WTC11 (cell line): ENCODE data around the gene LRMDA. TPM values are rescaled to one million over a fixed set of nuclear protein-coding genes. Genes with fewer than 3 reads are reported as not detected.

Experiments
- ATAC-seq: fragments of 200-7000 bp; cut with Tn5 transposase; 2 replicates; pipeline ENCODE4 v1.10.0; 2021; ENCODE audit warnings: mild to moderate bottlenecking, moderate library complexity
- CTCF ChIA-PET: fragments of 300-600 bp; sonication (Branson Sonifier 250); formaldehyde crosslinking; loops from one replicate; lab custom pipeline; 2021; ENCODE audit warnings: antibody characterized with exemption; lab: Charles Lee
- POLR2A ChIA-PET: fragments of 350-600 bp; sonication (Branson Sonifier 250); formaldehyde crosslinking; loops from one replicate; lab custom pipeline; 2021; ENCODE audit warnings: antibody characterized with exemption; lab: Charles Lee
- DNase-seq: peaks from one replicate; pipeline ENCODE4 v3.0.0; 2021; ENCODE audit warnings: low spot score
- H3K27ac Mint-ChIP-seq: 2 replicates; pipeline ENCODE4 v1.8.0; 2021; ENCODE audit warnings: mixed read lengths
- H3K27me3 Mint-ChIP-seq: 2 replicates; pipeline ENCODE4 v1.8.0; 2021; ENCODE audit warnings: low read depth, mild to moderate bottlenecking, moderate library complexity, mixed read lengths
- H3K36me3 Mint-ChIP-seq: 2 replicates; pipeline ENCODE4 v1.8.0; 2021; ENCODE audit warnings: mixed read lengths
- H3K4me1 Mint-ChIP-seq: 2 replicates; pipeline ENCODE4 v1.8.0; 2022; ENCODE audit warnings: mixed read lengths
- H3K4me3 Mint-ChIP-seq: 2 replicates; pipeline ENCODE4 v1.8.0; 2021; ENCODE audit warnings: mild to moderate bottlenecking, moderate library complexity, mixed read lengths
- H3K9me3 Mint-ChIP-seq: 2 replicates; pipeline ENCODE4 v1.8.0; 2021; ENCODE audit warnings: mixed read lengths
- AFF4 ChIP-seq: sonication (generic); formaldehyde crosslinking; IDR thresholded peaks from 2 replicates; pipeline ENCODE4 v1.8.1; 2023; ENCODE audit warnings: mild to moderate bottlenecking, missing genetic modification reagents, borderline replicate concordance
- ATF2 ChIP-seq: sonication (generic); formaldehyde crosslinking; IDR thresholded peaks from 2 replicates; pipeline ENCODE4 v1.8.1; 2022; ENCODE audit warnings: low read depth, missing genetic modification reagents, borderline replicate concordance
- CREB1 ChIP-seq: sonication (generic); formaldehyde crosslinking; IDR thresholded peaks from 2 replicates; pipeline ENCODE4 v1.8.0; 2023; ENCODE audit warnings: mild to moderate bottlenecking, missing genetic modification reagents
- CTCF ChIP-seq: fragments of 200-600 bp; IDR thresholded peaks from 2 replicates; pipeline ENCODE4 v1.8.0; 2022; ENCODE audit warnings: antibody characterized with exemption
- ELF4 ChIP-seq: sonication (generic); formaldehyde crosslinking; IDR thresholded peaks from 2 replicates; pipeline ENCODE4 v1.8.1; 2022; ENCODE audit warnings: low read depth, mild to moderate bottlenecking, moderate library complexity, missing genetic modification reagents
- EMX1 ChIP-seq: fragments of 250-450 bp; sonication (Bioruptor Pico); IDR thresholded peaks from 2 replicates; pipeline ENCODE4 v1.8.0; 2021; ENCODE audit warnings: mild to moderate bottlenecking
- GTF2I ChIP-seq: fragments of 250-450 bp; sonication (Bioruptor Pico); conservative IDR thresholded peaks from 2 replicates; pipeline ENCODE4 v1.4.0; 2021; ENCODE audit warnings: mild to moderate bottlenecking
- HMGXB4 ChIP-seq: sonication (generic); formaldehyde crosslinking; IDR thresholded peaks from 2 replicates; pipeline ENCODE4 v1.8.1; 2023; ENCODE audit warnings: mild to moderate bottlenecking, moderate library complexity, missing genetic modification reagents
- NR3C1 ChIP-seq: sonication (generic); formaldehyde crosslinking; conservative IDR thresholded peaks from 2 replicates; pipeline ENCODE4 v1.8.1; 2023; ENCODE audit warnings: low read depth, mild to moderate bottlenecking, missing genetic modification reagents
- SOX15 ChIP-seq: fragments of 250-450 bp; sonication (Bioruptor Pico); IDR thresholded peaks from 2 replicates; pipeline ENCODE4 v1.9.0; 2021; ENCODE audit warnings: mild to moderate bottlenecking
- TCF7 ChIP-seq: sonication (generic); formaldehyde crosslinking; IDR thresholded peaks from 2 replicates; pipeline ENCODE4 v1.8.0; 2022; ENCODE audit warnings: mild to moderate bottlenecking, low read depth, missing genetic modification reagents, moderate library complexity
- TEAD4 ChIP-seq: sonication (generic); formaldehyde crosslinking; IDR thresholded peaks from 2 replicates; pipeline ENCODE4 v1.8.0; 2022; ENCODE audit warnings: mild to moderate bottlenecking, missing genetic modification reagents
- ZNF281 ChIP-seq: sonication (generic); formaldehyde crosslinking; IDR thresholded peaks from 2 replicates; pipeline ENCODE4 v1.8.0; 2023; ENCODE audit warnings: mild to moderate bottlenecking, missing genetic modification reagents
- total RNA-seq: library from RNA; stranded (reverse); gene quantifications from 3 replicates; pipeline ENCODE4 v1.2.3, GENCODE V29; 2021

The LRMDA gene
- total RNA-seq, 1 experiment from 2014 or later: 0.92 TPM

- 0 out of 2 replicates have a peak, but pooled peaks cover 5% of the 10 kb centered on the region for H3K27me3 Mint-ChIP-seq
These were observed 1115.0 kb downstream of the LRMDA start for GRCh38 chr10:76546411-76546810.

GRCh38 chr10:76547352-76547972 lies 1116.0 kb downstream of the LRMDA start:
- peak; percentile 84 for DNase-seq
- no peaks in the 10 kb centered on the region for H3K36me3 Mint-ChIP-seq

More at GRCh38 chr10:76546411-76546810, 1115.0 kb downstream of the LRMDA start:
- H3K4me3 Mint-ChIP-seq: no peak overlapping the region
- H3K36me3 Mint-ChIP-seq: no peaks in the 10 kb centered on the region
- no peak for TF ChIP-seq GTF2I (CRISPR knock-in tag)
- no peak for TF ChIP-seq ELF4
- TF ChIP-seq HMGXB4 (CRISPR knock-in tag): no peak
- TF ChIP-seq NR3C1: no peak
- TF ChIP-seq EMX1 (CRISPR knock-in tag): no peak
- TF ChIP-seq ATF2: no peak
- TF ChIP-seq SOX15 (CRISPR knock-in tag): no peak
- TF ChIP-seq TEAD4 (CRISPR knock-in tag): no peak
- ATAC-seq (no peak), DNase-seq (no peak)
- H3K4me1 Mint-ChIP-seq: 0 out of 2 replicates have a peak, but pooled peaks cover 8% of the 10 kb centered on the region
- POLR2A ChIA-PET: no interaction called here
- no peaks in the 10 kb centered on the region for H3K9me3 Mint-ChIP-seq
- no peak overlapping the region for H3K27ac Mint-ChIP-seq
- CTCF ChIA-PET: interaction anchor here (0.9 to 1.7 kb wide), 2 partner anchors 459 to 510 kb away, joined by 3 to 4 read pairs; no protein-coding TSS in a partner anchor

GRCh38 chr10:76548716-76549115 lies 1117.3 kb downstream of the LRMDA start:
- H3K9me3 Mint-ChIP-seq: no peaks in the 10 kb centered on the region
- ATAC-seq (no peak), DNase-seq (no peak)
- ChIA-PET POLR2A (no interaction called here), CTCF (no interaction called here)
- no peak overlapping the region for H3K4me3 Mint-ChIP-seq
- H3K27ac Mint-ChIP-seq: no peak overlapping the region
- no peaks in the 10 kb centered on the region for H3K36me3 Mint-ChIP-seq
- 0 out of 2 replicates have a peak, but pooled peaks cover 5% of the 10 kb centered on the region for H3K27me3 Mint-ChIP-seq
- TF ChIP-seq AFF4 (CRISPR knock-in tag): no peak
- no peak for TF ChIP-seq CREB1
- no peak for TF ChIP-seq TCF7 (CRISPR knock-in tag)
- no peak for TF ChIP-seq ZNF281 (CRISPR knock-in tag)
- H3K4me1 Mint-ChIP-seq: 0 out of 2 replicates have a peak, but pooled peaks cover 8% of the 10 kb centered on the region

More at GRCh38 chr10:76547352-76547972, 1116.0 kb downstream of the LRMDA start:
- H3K4me1 Mint-ChIP-seq: 0 out of 2 replicates have a peak, but pooled peaks cover 8% of the 10 kb centered on the region
- TF ChIP-seq CTCF: peak; percentile 72
- no peak for TF ChIP-seq SOX15 (CRISPR knock-in tag)
- 0 out of 2 replicates have a peak, but pooled peaks cover 5% of the 10 kb centered on the region for H3K27me3 Mint-ChIP-seq
- ChIA-PET POLR2A (no interaction called here), CTCF (interaction anchor here (1.0 to 1.7 kb wide), 2 partner anchors 10 to 511 kb away, joined by 4 to 6 read pairs; no protein-coding TSS in a partner anchor)
- H3K27ac Mint-ChIP-seq: no peak overlapping the region
- H3K4me3 Mint-ChIP-seq: no peak overlapping the region
- H3K9me3 Mint-ChIP-seq: no peaks in the 10 kb centered on the region
- peak; percentile 66 for ATAC-seq
